HG02840 (cell line): ENCODE results near the gene ARID3A.
"Not testable (repeated sequence)": the region's sequence is repeated elsewhere in the genome, so short reads cannot be mapped to it uniquely, and the experiment has no call there.

Experiments
- ATAC-seq: cut with Tn5 transposase; IDR thresholded peaks from one replicate; pipeline ENCODE4 v1.9.1; 2021; ENCODE audit warnings: mild to moderate bottlenecking, moderate library complexity, moderate number of reproducible peaks; ENCODE audit not compliant: unreplicated experiment, low FRiP score

The ARID3A gene

DNA sequence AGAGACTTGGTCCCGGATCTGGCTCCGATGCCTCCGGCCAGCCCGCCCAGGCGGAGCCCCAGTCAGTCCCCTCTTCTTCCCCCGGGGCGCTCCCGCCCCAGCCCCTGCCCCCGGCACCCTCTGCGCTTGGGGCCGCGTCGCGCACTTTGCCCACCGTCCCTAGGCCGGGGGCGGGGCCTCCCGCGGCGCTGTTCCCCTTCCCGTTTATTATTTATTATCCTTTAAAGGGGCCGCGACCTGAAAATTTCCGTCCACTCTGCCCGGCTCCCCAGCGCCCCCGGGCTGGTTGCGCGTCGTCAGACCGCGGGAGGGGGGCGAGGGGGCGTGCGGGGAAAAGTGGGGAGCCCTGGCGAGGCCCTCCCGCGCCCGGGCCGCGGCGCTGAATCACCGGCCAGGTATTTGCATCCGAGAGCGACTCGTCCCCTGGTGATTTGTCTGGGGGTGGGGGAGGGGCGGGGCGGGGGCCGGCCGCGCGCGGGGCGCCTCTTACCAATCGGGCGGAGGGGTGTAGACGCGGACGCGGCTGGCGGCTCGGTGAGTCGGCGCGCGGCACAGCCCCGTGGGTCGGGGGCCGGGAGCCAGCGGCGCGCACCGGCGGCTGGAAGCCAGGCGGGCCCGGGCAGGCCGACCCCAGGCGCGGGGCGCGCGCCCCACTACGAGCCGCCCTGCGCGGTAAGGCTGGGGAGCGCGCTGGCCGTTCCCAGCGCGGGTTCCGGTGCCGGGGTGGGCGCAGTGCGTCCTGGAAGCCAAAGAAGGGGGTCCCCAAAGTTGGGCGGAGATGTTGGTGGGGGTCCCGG lies at the start of gene ARID3A:
Gene ARID3A, plus strand, starts transcription at position 510 of the 797 bp plus-strand sequence. CDS start 3,494 bp downstream, outside the sequence.
- ATAC-seq = peak; percentile 55

GRCh38 chr19:876089-876488 lies 49.7 kb upstream of the ARID3A start:
- ATAC-seq = no peak

- no peak for ATAC-seq
Observed at GRCh38 chr19:876780-877314, 49.0 kb upstream of the ARID3A start.

DNA sequence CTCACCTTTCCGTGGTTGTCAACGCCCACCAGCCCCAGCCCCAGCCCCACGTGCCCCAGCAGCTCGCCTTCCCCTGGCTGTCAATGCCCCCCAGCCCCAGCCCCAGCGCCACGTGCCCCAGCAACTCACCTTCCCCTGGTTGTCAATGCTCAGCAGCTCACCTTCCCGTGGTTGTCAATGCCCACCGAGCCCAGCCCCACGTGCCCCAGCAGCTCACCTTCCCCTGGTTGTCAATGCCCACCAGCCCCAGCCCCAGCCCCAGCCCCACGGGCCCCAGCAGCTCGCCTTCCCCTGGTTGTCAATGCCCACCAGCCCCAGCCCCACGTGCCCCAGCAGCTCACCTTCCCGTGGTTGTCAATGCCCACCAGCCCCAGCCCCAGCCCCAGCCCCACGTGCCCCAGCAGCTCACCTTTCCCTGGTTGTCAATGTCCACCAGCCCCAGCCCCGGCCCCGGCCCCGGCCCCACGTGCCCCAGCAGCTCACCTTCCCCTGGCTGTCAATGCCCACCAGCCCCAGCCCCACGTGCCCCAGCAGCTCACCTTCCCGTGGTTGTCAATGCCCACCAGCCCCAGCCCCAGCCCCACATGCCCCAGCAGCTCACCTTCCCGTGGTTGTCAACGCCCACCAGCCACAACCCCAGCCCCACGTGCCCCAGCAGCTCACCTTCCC lies 47.7 kb upstream of the ARID3A start:
- ATAC-seq = not testable (repeated sequence)

DNA sequence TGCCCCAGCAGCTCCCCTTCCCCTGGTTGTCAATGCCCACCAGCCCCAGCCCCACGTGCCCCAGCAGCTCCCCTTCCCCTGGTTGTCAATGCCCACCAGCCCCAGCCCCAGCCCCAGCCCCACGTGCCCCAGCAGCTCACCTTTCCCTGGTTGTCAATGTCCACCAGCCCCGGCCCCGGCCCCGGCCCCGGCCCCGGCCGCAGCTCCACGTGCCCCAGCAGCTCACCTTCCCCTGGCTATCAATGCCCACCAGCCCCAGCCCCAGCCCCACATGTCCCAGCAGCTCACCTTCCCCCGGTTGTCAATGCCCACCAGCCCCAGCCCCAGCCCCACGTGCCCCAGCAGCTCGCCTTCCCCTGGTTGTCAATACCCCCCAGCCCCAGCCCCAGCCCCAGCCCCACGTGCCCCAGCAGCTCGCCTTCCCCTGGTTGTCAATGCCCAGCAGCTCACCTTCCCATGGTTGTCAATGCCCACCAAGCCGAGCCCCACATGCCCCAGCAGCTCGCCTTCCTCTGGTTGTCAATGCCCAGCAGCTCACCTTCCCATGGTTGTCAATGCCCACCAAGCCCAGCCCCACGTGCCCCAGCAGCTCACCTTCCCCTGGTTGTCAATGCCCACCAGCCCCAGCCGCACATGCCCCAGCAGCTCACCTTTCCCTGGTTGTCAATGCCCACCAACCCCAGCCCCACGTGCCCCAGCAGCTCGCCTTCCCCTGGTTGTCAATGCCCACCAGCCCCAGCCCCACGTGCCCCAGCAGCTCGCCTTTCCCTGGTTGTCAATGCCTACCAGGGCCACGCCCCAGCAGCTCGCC lies 46.9 kb upstream of the ARID3A start:
- not testable (repeated sequence) for ATAC-seq

DNA sequence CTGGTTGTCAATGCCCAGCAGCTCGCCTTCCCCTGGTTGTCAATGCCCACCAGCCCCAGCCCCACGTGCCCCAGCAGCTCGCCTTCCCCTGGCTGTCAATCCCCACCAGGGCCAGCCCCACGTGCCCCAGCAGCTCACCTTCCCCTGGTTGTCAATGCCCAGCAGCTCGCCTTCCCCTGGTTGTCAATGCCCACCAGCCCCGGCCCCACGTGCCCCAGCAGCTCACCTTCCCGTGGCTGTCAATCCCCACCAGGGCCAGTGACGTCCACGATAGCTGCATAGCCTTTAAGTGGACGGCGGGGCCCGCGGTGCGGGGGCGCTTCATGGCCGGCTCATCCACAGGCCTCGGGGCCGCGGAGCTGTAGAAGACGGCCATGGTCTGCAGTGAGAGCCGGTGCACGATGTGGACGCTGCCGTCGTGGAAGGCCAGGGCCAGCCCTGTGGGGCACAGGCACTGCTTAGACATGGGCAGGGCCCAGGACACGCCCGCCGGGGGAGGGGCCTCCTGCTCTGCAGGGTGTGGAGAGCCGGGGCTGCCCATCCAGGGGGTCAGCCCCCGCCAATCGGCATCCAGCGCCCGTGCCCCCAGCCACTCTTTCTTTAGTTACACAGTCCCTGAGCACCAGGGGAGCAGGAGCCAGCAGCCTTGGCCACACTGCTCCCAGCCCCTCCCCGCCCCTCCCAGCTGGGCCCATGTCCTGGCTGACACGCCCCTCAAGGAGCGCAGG lies 46.0 kb upstream of the ARID3A start:
- no peak for ATAC-seq

DNA sequence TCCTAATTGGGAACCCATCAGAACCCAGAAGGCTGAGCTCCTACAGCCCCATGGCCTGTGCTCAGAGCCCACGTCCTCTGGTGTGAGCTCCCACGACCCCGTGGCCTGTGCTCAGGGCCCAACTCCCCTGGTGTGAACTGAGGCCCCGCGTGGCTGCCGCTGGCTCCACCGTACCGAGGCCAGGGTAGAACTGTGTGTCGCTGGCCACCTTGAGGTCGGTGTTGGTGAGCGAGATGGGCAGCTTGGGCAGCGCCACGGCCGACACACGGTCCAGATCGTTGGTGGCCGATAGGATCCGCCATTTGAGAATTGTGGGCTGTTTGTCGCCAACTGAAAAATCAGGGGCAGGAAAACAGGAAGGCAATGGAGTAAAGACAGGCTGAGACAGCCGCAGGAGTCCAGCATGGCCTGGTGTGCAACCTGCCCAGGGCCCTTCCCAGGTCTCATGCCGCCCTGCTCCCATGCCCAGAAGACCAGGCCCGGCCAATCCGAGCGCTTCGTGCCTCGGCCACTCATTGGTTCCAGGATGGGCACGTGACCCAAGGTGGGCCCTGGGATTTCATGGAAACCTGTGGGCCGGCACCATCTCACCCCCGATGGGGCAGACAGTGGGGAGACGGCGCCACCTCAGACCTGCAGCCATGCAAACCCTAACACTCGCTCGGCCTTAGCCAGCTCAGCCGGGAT lies 44.3 kb upstream of the ARID3A start:
- no peak for ATAC-seq

GRCh38 chr19:882871-883497 lies 42.9 kb upstream of the ARID3A start:
- no peak for ATAC-seq

GRCh38 chr19:883661-884211 lies 42.1 kb upstream of the ARID3A start:
- ATAC-seq = no peak

DNA sequence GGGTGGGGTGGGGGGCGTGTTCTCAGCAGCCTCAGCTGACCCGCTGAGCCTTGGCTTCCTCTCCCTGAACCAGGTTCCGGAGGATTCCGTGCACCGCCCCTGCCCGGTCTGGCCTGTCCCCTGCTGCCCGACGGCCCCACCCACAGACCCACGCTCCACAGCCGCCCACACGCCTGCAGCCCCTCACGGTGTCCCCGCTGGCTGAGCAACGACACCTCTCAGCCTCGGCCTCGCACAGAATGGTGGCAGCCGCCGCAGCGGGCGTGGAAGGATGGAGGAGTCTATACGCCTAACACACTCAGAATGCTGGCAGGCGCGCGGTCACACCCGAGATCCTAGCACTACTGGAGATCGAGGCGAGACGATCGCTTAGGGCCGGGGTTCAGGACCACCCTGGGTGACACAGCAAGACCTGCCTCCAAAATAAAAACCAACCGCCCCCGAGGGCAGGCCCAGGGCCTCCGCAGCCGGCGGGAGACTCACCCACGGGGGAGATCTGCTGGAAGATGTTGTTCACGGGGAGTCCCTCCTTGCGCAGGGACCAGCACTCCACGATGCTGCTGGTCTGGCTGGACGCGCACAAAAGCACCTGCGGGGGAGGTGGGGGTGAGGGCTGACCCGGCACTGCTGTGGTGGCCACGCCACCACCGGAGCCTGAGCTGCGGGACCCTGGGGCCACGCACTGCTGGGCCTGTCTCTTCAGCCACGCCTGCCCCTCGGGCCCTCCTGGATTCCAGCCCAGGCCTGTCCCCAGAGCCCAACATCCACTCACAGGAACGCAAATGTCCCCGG lies 41.2 kb upstream of the ARID3A start:
- no peak for ATAC-seq

GRCh38 chr19:885536-886224 lies 40.2 kb upstream of the ARID3A start:
- ATAC-seq = no peak

GRCh38 chr19:887072-887471 lies 38.8 kb upstream of the ARID3A start:
- ATAC-seq = no peak

DNA sequence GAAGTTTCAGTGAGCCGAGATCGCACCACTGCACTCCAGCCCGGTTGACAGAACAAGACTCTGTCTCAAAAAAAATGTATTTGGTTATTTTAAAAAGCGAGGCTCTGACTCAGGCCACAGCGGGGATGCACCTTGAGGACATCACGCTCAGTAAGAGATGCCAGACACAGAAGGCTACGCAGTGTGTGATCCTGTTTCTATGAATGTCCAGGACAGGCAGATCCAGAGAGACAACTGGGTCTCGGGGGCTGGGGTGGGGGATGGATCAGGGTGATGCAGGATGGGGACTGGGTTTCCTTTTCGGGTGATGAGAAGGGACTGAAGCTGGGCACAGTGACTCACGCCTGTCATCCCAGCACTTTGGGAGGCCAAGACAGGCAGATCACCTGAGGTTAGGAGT lies 38.2 kb upstream of the ARID3A start:
- ATAC-seq = no peak

DNA sequence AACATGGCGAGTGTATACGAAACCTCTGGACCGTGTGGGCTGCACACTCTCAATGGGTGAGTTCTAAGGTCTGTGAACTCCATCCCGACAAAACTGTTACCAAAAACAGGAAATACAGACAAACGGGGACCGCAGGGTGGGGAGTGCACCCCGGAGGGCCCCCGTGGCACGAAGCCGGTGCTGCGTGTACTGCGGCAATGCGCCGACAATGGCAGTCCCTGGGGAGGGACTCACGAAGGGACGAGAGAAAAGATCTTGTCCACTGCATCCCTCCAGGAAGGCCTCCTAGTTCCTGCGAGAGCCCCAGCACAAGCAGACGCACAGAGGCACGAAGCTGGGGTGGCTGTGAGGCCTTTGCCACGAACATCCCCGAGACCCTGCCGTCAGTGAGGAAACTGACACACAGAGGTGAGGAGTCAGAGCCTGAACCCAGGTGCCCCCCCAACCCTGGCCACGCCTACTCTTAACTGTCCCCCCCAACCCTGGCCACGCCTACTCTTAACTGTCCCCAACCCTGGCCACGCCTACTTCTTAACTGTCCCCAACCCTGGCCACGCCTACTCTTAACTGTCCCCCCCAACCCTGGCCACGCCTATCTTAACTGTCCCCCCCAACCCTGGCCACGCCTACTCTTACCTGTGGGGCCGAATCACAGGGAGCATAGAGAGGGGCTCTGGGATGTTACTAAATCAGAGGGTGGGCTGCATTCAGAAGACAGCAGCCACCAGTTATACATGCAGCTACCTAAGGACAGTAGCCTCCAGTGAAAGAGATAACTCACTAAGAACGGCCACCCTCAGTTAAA lies 37.1 kb upstream of the ARID3A start:
- no peak for ATAC-seq

DNA sequence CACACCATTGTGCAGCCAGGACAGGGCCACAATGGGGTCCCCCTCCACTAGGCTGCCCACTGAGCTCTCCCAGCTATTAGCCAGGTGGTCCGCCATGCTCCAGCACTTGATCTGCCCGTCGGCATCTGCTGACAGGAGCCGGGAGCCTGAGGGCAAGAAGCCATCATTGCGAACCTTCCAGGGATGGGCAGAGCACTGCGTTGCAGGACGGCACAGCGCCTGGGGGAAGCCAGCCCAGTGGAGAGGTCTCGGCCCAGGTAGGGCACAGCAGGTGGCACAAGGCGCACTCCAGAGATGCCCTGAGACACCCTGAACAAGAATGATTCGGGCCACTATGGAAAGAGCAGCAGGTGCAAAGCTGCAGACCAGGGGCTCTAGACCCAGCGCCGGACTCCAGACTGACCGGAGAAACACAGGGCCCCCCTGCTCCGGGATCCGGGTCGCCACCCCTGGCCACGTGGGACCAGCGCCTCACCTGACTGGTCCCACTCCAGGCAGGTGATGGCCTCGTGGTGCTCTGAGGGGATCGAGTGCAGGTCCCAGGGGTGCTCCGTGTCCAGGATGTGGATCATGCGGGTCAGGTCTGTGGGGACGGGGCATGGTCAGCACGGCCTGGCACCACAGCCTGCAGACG lies 36.1 kb upstream of the ARID3A start:
- ATAC-seq = no peak

GRCh38 chr19:890831-891230 lies 35.0 kb upstream of the ARID3A start:
- no peak for ATAC-seq
